ENCODE data around the gene DUSP22.

DUSP22 gene

GRCh38 chr6:294656-295565, 2.6 kb downstream of the DUSP22 start:
- Histone ChIP-seq H3K27me3 (ENCODE audit: insufficient read depth, low read length) (no peaks in the 10 kb centered on the region), H3K79me1 (ENCODE audit: low read length) (peaks cover 9% of the 10 kb centered on the region), H2BK120ac (ENCODE audit: insufficient read depth, low read length, poor library complexity) (no peak overlapping the region), H2AFZ (ENCODE audit: insufficient read depth, low read length, poor library complexity) (no peak overlapping the region), H3K23ac (ENCODE audit: low read length) (no peak overlapping the region), H2BK12ac (ENCODE audit: low read length) (no peak overlapping the region), H4K8ac (ENCODE audit: low read depth, low read length) (no peak overlapping the region), H3K9me3 (ENCODE audit: insufficient read depth, low read depth, low read length) (peaks cover 28% of the 10 kb centered on the region), H3K9ac (ENCODE audit: low read length) (no peak overlapping the region), H3K18ac (ENCODE audit: low read length) (no peak overlapping the region), H2BK5ac (ENCODE audit: low read depth, low read length, poor library complexity) (no peak overlapping the region), H4K91ac (ENCODE audit: low read depth, low read length) (no peak overlapping the region), H3K27ac (ENCODE audit: low read depth, low read length) (no peak overlapping the region), H2AK5ac (ENCODE audit: low read length) (no peak overlapping the region), H3K36me3 (ENCODE audit: control insufficient read depth in 1 of 2, insufficient read depth in 2 of 2, low read length in 2 of 2) (no peaks in the 10 kb centered on the region), H3K4me2 (ENCODE audit: low read length) (no peak overlapping the region), H3K79me2 (ENCODE audit: control insufficient read depth, insufficient read depth, low read length, poor library complexity) (peaks cover 4% of the 10 kb centered on the region), H3K14ac (ENCODE audit: low read length) (no peak overlapping the region), H3K4me3 (ENCODE audit: low read depth, low read length) (no peak overlapping the region), H4K12ac (ENCODE audit: low read depth, low read length) (no peak overlapping the region), H3K4me1 (ENCODE audit: control insufficient read depth in 1 of 2, insufficient read depth in 2 of 2, low read length in 2 of 2) (peaks cover 0 to 8% of the 10 kb centered on the region in 2 experiments), H3K4ac (ENCODE audit: low read depth, low read length) (no peak overlapping the region)
- DNase-seq, result no peak
- no CpG with 5 or more reads among the region's 17 CpGs for WGBS (ENCODE audit: extremely low coverage, insufficient coverage, insufficient read length)

- H3K4me2 ChIP-seq (ENCODE audit: low read length), result no peak overlapping the region
- H3K4me3 ChIP-seq (ENCODE audit: low read depth, low read length), result no peak overlapping the region
- peaks cover 4% of the 10 kb centered on the region for H3K79me2 ChIP-seq (ENCODE audit: control insufficient read depth, insufficient read depth, low read length, poor library complexity)
- H2AK5ac ChIP-seq (ENCODE audit: low read length), result no peak overlapping the region
- no peak overlapping the region for H2AFZ ChIP-seq (ENCODE audit: insufficient read depth, low read length, poor library complexity)
- no peaks in the 10 kb centered on the region for H3K27me3 ChIP-seq (ENCODE audit: insufficient read depth, low read length)
- no peak overlapping the region for H3K9ac ChIP-seq (ENCODE audit: low read length)
- H3K23ac ChIP-seq (ENCODE audit: low read length), result no peak overlapping the region
- H3K27ac ChIP-seq (ENCODE audit: low read depth, low read length), result no peak overlapping the region
- H3K18ac ChIP-seq (ENCODE audit: low read length), result no peak overlapping the region
- no peak overlapping the region for H4K12ac ChIP-seq (ENCODE audit: low read depth, low read length)
- H3K14ac ChIP-seq (ENCODE audit: low read length), result no peak overlapping the region
- H2BK12ac ChIP-seq (ENCODE audit: low read length), result no peak overlapping the region
- H3K79me1 ChIP-seq (ENCODE audit: low read length), result peaks cover 9% of the 10 kb centered on the region
- H4K91ac ChIP-seq (ENCODE audit: low read depth, low read length), result no peak overlapping the region
- H2BK5ac ChIP-seq (ENCODE audit: low read depth, low read length, poor library complexity), result no peak overlapping the region
- H3K4me1 ChIP-seq (ENCODE audit: control insufficient read depth in 1 of 2, insufficient read depth in 2 of 2, low read length in 2 of 2), result peaks cover 0 to 8% of the 10 kb centered on the region in 2 experiments
- H3K9me3 ChIP-seq (ENCODE audit: insufficient read depth, low read depth, low read length), result peaks cover 34% of the 10 kb centered on the region
- H2BK120ac ChIP-seq (ENCODE audit: insufficient read depth, low read length, poor library complexity), result no peak overlapping the region
- no peak for DNase-seq
- 100% methylated on average over 1 of the region's 9 CpGs for WGBS (ENCODE audit: extremely low coverage, insufficient coverage, insufficient read length)
- no peak overlapping the region for H4K8ac ChIP-seq (ENCODE audit: low read depth, low read length)
- no peaks in the 10 kb centered on the region for H3K36me3 ChIP-seq (ENCODE audit: control insufficient read depth in 1 of 2, insufficient read depth in 2 of 2, low read length in 2 of 2)
- H3K4ac ChIP-seq (ENCODE audit: low read depth, low read length), result no peak overlapping the region
Measured at GRCh38 chr6:296151-297122, 4.2 kb downstream of the DUSP22 start.

- Histone ChIP-seq H3K9me3 (ENCODE audit: insufficient read depth, low read depth, low read length) (peaks cover 34% of the 10 kb centered on the region), H2BK5ac (ENCODE audit: low read depth, low read length, poor library complexity) (no peak overlapping the region), H3K79me1 (ENCODE audit: low read length) (no peaks in the 10 kb centered on the region), H2BK120ac (ENCODE audit: insufficient read depth, low read length, poor library complexity) (no peak overlapping the region), H3K27me3 (ENCODE audit: insufficient read depth, low read length) (no peaks in the 10 kb centered on the region), H4K8ac (ENCODE audit: low read depth, low read length) (no peak overlapping the region), H2AFZ (ENCODE audit: insufficient read depth, low read length, poor library complexity) (no peak overlapping the region), H4K91ac (ENCODE audit: low read depth, low read length) (no peak overlapping the region), H3K14ac (ENCODE audit: low read length) (no peak overlapping the region), H2BK12ac (ENCODE audit: low read length) (no peak overlapping the region), H3K4ac (ENCODE audit: low read depth, low read length) (no peak overlapping the region), H3K27ac (ENCODE audit: low read depth, low read length) (no peak overlapping the region), H3K79me2 (ENCODE audit: control insufficient read depth, insufficient read depth, low read length, poor library complexity) (no peaks in the 10 kb centered on the region), H4K12ac (ENCODE audit: low read depth, low read length) (no peak overlapping the region), H3K4me3 (ENCODE audit: low read depth, low read length) (no peak overlapping the region), H3K36me3 (ENCODE audit: control insufficient read depth in 1 of 2, insufficient read depth in 2 of 2, low read length in 2 of 2) (no peaks in the 10 kb centered on the region), H3K4me2 (ENCODE audit: low read length) (no peak overlapping the region), H3K9ac (ENCODE audit: low read length) (no peak overlapping the region), H3K18ac (ENCODE audit: low read length) (no peak overlapping the region), H3K4me1 (ENCODE audit: control insufficient read depth in 1 of 2, insufficient read depth in 2 of 2, low read length in 2 of 2) (peaks cover 0 to 8% of the 10 kb centered on the region in 2 experiments), H3K23ac (ENCODE audit: low read length) (no peak overlapping the region), H2AK5ac (ENCODE audit: low read length) (no peak overlapping the region)
- DNase-seq, result no peak
- no CpG with 5 or more reads among the region's 6 CpGs for WGBS (ENCODE audit: extremely low coverage, insufficient coverage, insufficient read length)
Measured at GRCh38 chr6:297571-298232, 5.4 kb downstream of the DUSP22 start.
